PFSK-1 (cell line): ENCODE data around the gene NIT2.

Experiments
- POLR2AphosphoS5 ChIP-seq: IDR thresholded peaks from 2 replicates; pipeline ENCODE4 v1.6.1; 2012; ENCODE audit warnings: low read depth, mild to moderate bottlenecking, control low read depth, low read length, moderate library complexity
- REST ChIP-seq, 2 experiments: IDR thresholded peaks; 2 replicates each; pipeline versions ENCODE4 v1.6.1 to v1.8.0; 2011 to 2012; ENCODE audit warnings: low read depth in 2 of 2, low read length in 2 of 2, control low read depth in 1 of 2, inconsistent platforms in 1 of 2, mild to moderate bottlenecking in 1 of 2, moderate library complexity in 1 of 2; ENCODE audit not compliant: insufficient read depth in 1 of 2
- SIN3A ChIP-seq: IDR thresholded peaks from 2 replicates; pipeline ENCODE4 v1.6.1; 2012; ENCODE audit warnings: mild to moderate bottlenecking, low read length, moderate library complexity, borderline replicate concordance; ENCODE audit not compliant: insufficient read depth
- TAF1 ChIP-seq: IDR thresholded peaks from 2 replicates; pipeline ENCODE4 v1.6.1; 2012; ENCODE audit warnings: low read length, control low read depth, borderline replicate concordance; ENCODE audit not compliant: insufficient read depth

GRCh38 chr3:100334488-100335351 lies at the start of gene NIT2:
- TF ChIP-seq POLR2AphosphoS5: peak; percentile 64; the same call in 1 of the 2 replicates
- TF ChIP-seq TAF1: no peak
- TF ChIP-seq REST (IDR thresholded peaks at IDR 0.05; ENCODE audit: insufficient read depth in 1 of 2, low read depth in 2 of 2, low read length in 2 of 2): 0 out of 4 replicates have a peak, but pooled peaks of 1 of the 2 experiments have one; percentile 12
- no peak for TF ChIP-seq SIN3A
